Ovary (tissue), 9 donors: ENCODE results near the gene COG1. TPM values are rescaled to one million over a fixed set of nuclear protein-coding genes. Genes with fewer than 3 reads are reported as not detected.

Source experiments
- DNase-seq, 5 donors: peaks; one replicate each; pipeline ENCODE4 v3.0.0-alpha.2; 2019 to 2020
- H3K27ac ChIP-seq, 2 donors: fragments of 200-600 bp; one replicate each; pipeline versions ENCODE4 v1.5.1 to v1.8.0; 2019 to 2022
- H3K27me3 ChIP-seq: fragments of 200-600 bp; one replicate; pipeline ENCODE4 v1.8.0; 2022
- H3K36me3 ChIP-seq: fragments of 200-600 bp; sonication (generic); one replicate; pipeline ENCODE4 v1.5.1; 2019
- H3K4me1 ChIP-seq: one replicate; pipeline ENCODE4 v1.8.1; 2013; ENCODE audit warnings: mild to moderate bottlenecking, moderate library complexity; ENCODE audit not compliant: insufficient read depth
- H3K4me3 ChIP-seq: fragments of 200-600 bp; sonication (generic); one replicate; pipeline ENCODE4 v1.5.1; 2017
- H3K9me3 ChIP-seq, 2 donors: fragments of 200-600 bp in 1 of 2; sonication (generic) in 1 of 2; one replicate each; pipeline versions ENCODE4 v1.5.1 to v1.8.1; 2013 to 2019; ENCODE audit warnings: mild to moderate bottlenecking in 1 of 2, moderate library complexity in 1 of 2
- CTCF ChIP-seq, 3 donors: fragments of 450-650 bp in 2 of 3; fragments of 200-600 bp in 1 of 3; IDR thresholded peaks; one replicate each; pipeline versions ENCODE4 v1.5.1 to v1.8.0; 2016 to 2022; ENCODE audit warnings: antibody characterized with exemption in 3 of 3, mild to moderate bottlenecking in 1 of 3
- EP300 ChIP-seq: sonication (generic); formaldehyde crosslinking; IDR thresholded peaks from one replicate; pipeline ENCODE4 v1.6.1; 2017; ENCODE audit warnings: antibody characterized with exemption
- POLR2A ChIP-seq: fragments of 450-650 bp; IDR thresholded peaks from one replicate; pipeline ENCODE4 v1.6.1; 2017; ENCODE audit warnings: antibody characterized with exemption, mild to moderate bottlenecking, moderate library complexity
- WGBS, 3 donors: extraction: QIAGEN DNeasy Blood & Tissue Kit in 1 of 3; methylation state at CpG; one replicate each; pipeline versions ENCODE4 v1.1.5 to v1.1.7; 2013 to 2017; 5-methylcytosine and 5-hydroxymethylcytosine counted together
- intact Hi-C, 4 donors: fragments of 100-400 bp; cut with DNase I; formaldehyde crosslinking; loops; one replicate each; pipeline versions ENCODE4 v1.11.0 to v1.15.1; 2022 to 2023
- polyA plus RNA-seq, 2 donors: library from polyadenylated mRNA; stranded (reverse); fragments of 200-250 nt in 1 of 2; fragments of 350-450 nt in 1 of 2; fragmentation: Illumina TruSeq in 1 of 2; extraction: RNeasy Lipid Tissue Mini Kit (QIAGEN cat#74804) in 1 of 2; gene quantifications; one replicate each; pipeline ENCODE4 v1.2.3, GENCODE V29; 2013 to 2014
- total RNA-seq, 7 donors: library from RNA; depleted of rRNA in 2 of 7; stranded (reverse); fragments of >200 nt in 2 of 7; fragmentation: NEBNext Ultra II Directional in 3 of 7; extraction: Animal tissue kit (Norgen Biotek cat#: 25700) in 3 of 7; gene quantifications; one replicate each; pipeline versions ENCODE4 v1.1.0 to v1.2.4, GENCODE V29; 2016 to 2023
- donor health status: DM: no; HTN: no; CAD: no; lungs with moderate emphysema.
- donor health status: DM: no; HTN: no; CAD: no.
- donor health status: Bipolar disorder and iron deficiency.
- donor health status: DM: yes; HTN: yes; CAD: no.
- donor health status: DM: no; HTN: no; CAD: no.
- donor health status: DM: yes; HTN: yes; CAD: no.

The COG1 gene
- total and polyA plus RNA-seq, 9 donors = 22.0 to 59.1 (median 48.4) TPM

GRCh38 chr17:73240561-73240960, 47.7 kb downstream of the COG1 start:
- Histone ChIP-seq H3K4me3 (no peak overlapping the region), H3K4me1 (peaks cover 3% of the 10 kb centered on the region), H3K27ac (no peak overlapping the region), H3K27me3 (no peaks in the 10 kb centered on the region), H3K36me3 (no peaks in the 10 kb centered on the region), H3K9me3 (no peaks in the 10 kb centered on the region)
- no peak for DNase-seq
- TF ChIP-seq POLR2A (no peak), EP300 (no peak), CTCF (IDR thresholded peaks at IDR 0.05) (no peak)
- WGBS, 3 donors = 51 to 61% (median 55%) methylated on average over 2 of the region's 2 CpGs
- intact Hi-C loops = loop anchor here in 1 of 4 donors (10.0 kb wide), 1 partner anchor 516 kb away; no protein-coding TSS in a partner anchor

- WGBS, 3 donors = 67 to 81% (median 81%) methylated on average over 2 of the region's 2 CpGs
- no peak for DNase-seq
- TF ChIP-seq EP300 = no peak
- no peak for TF ChIP-seq POLR2A
- TF ChIP-seq CTCF (IDR thresholded peaks at IDR 0.05) = no peak
- no peaks in the 10 kb centered on the region for H3K36me3 ChIP-seq
- H3K27ac ChIP-seq = no peak overlapping the region
- no peaks in the 10 kb centered on the region for H3K4me1 ChIP-seq
- intact Hi-C loops = loop anchor here in 1 of 4 donors (10.0 kb wide), 1 partner anchor 523 kb away; no protein-coding TSS in a partner anchor
- no peaks in the 10 kb centered on the region for H3K9me3 ChIP-seq
- H3K27me3 ChIP-seq = no peaks in the 10 kb centered on the region
- no peak overlapping the region for H3K4me3 ChIP-seq
Measured at GRCh38 chr17:73247726-73248125, 54.9 kb downstream of the COG1 start.

- no peak overlapping the region for H3K27ac ChIP-seq
- H3K27me3 ChIP-seq = no peaks in the 10 kb centered on the region
- no peaks in the 10 kb centered on the region for H3K9me3 ChIP-seq
- H3K4me3 ChIP-seq = no peak overlapping the region
- intact Hi-C loops = loop anchor here in 1 of 4 donors (10.0 kb wide), 1 partner anchor 524 kb away; no protein-coding TSS in a partner anchor
- TF ChIP-seq EP300 (no peak), POLR2A (no peak), CTCF (IDR thresholded peaks at IDR 0.05) (no peak)
- no peak for DNase-seq
- H3K36me3 ChIP-seq = no peaks in the 10 kb centered on the region
- no peaks in the 10 kb centered on the region for H3K4me1 ChIP-seq
- WGBS, 3 donors = 82 to 89% (median 85%) methylated on average over 10 of the region's 10 CpGs
Measured at GRCh38 chr17:73248532-73248931, 55.7 kb downstream of the COG1 start.

GRCh38 chr17:73249700-73250099, 56.8 kb downstream of the COG1 start:
- DNase-seq = no peak
- 69 to 81% (median 78%) methylated on average over 8 of the region's 8 CpGs for WGBS, 3 donors
- Histone ChIP-seq H3K9me3 (no peaks in the 10 kb centered on the region), H3K36me3 (no peaks in the 10 kb centered on the region), H3K27me3 (no peaks in the 10 kb centered on the region), H3K4me1 (no peaks in the 10 kb centered on the region), H3K4me3 (no peak overlapping the region), H3K27ac (no peak overlapping the region)
- no peak for TF ChIP-seq EP300
- TF ChIP-seq POLR2A = no peak
- TF ChIP-seq CTCF (IDR thresholded peaks at IDR 0.05) = no peak
- intact Hi-C loops = loop anchor here in 2 of 4 donors (2.0 to 10.0 kb wide), 2 partner anchors 117 to 525 kb away; no protein-coding TSS in a partner anchor
